ENCODE data around the gene KDM4B.

Gene KDM4B

GRCh38 chr19:4986056-4986455, 17.1 kb downstream of the KDM4B start:
- no peak for DNase-seq

GRCh38 chr19:4986471-4986891, 17.6 kb downstream of the KDM4B start:
- no peak for DNase-seq

- no peak for DNase-seq
Measured at GRCh38 chr19:4987256-4987655, 18.3 kb downstream of the KDM4B start.

GRCh38 chr19:4987692-4988370, 18.9 kb downstream of the KDM4B start:
- no peak for DNase-seq

GRCh38 chr19:4988770-4989251, 19.9 kb downstream of the KDM4B start:
- no peak for DNase-seq

GRCh38 chr19:4990306-4990705, 21.4 kb downstream of the KDM4B start:
- DNase-seq: no peak

GRCh38 chr19:4991538-4991937, 22.6 kb downstream of the KDM4B start:
- no peak for DNase-seq

GRCh38 chr19:4991996-4992698, 23.2 kb downstream of the KDM4B start:
- no peak for DNase-seq

GRCh38 chr19:4993683-4994082, 24.8 kb downstream of the KDM4B start:
- no peak for DNase-seq

- no peak for DNase-seq
Measured at GRCh38 chr19:4996701-4997100, 27.8 kb downstream of the KDM4B start.

GRCh38 chr19:4997297-4997696, 28.4 kb downstream of the KDM4B start:
- no peak for DNase-seq

- DNase-seq: no peak
Measured at GRCh38 chr19:5000120-5000611, 31.3 kb downstream of the KDM4B start.

GRCh38 chr19:5001615-5002014, 32.7 kb downstream of the KDM4B start:
- peak; percentile 2 for DNase-seq

GRCh38 chr19:5002143-5002542, 33.2 kb downstream of the KDM4B start:
- no peak for DNase-seq

GRCh38 chr19:5003781-5004180, 34.9 kb downstream of the KDM4B start:
- DNase-seq: no peak

GRCh38 chr19:5005096-5005495, 36.2 kb downstream of the KDM4B start:
- DNase-seq: no peak

- peak; percentile 24 for DNase-seq
Measured at GRCh38 chr19:5006201-5006600, 37.3 kb downstream of the KDM4B start.

- no peak for DNase-seq
Measured at GRCh38 chr19:5006821-5007220, 37.9 kb downstream of the KDM4B start.

GRCh38 chr19:5011476-5012238, 42.7 kb downstream of the KDM4B start:
- no peak for DNase-seq

GRCh38 chr19:5012688-5013457, 44.0 kb downstream of the KDM4B start:
- no peak for DNase-seq

- DNase-seq: no peak
Measured at GRCh38 chr19:5013761-5014160, 44.8 kb downstream of the KDM4B start.

GRCh38 chr19:5014941-5015340, 46.0 kb downstream of the KDM4B start:
- DNase-seq: no peak

- DNase-seq: no peak
Measured at GRCh38 chr19:5016268-5016667, 47.4 kb downstream of the KDM4B start.

Data from GF-D8 (cell line).